ENCODE measurements around the gene DDIT4. TPM values are rescaled to one million over a fixed set of nuclear protein-coding genes. Genes with fewer than 3 reads are reported as not detected.

The DDIT4 gene
- total and polyA plus RNA-seq, 9 of the 15 experiments (the other 6 are each of a cell fraction or from before 2014, with no cell fraction given): 8.2 to 675 (median 159) TPM

DNA sequence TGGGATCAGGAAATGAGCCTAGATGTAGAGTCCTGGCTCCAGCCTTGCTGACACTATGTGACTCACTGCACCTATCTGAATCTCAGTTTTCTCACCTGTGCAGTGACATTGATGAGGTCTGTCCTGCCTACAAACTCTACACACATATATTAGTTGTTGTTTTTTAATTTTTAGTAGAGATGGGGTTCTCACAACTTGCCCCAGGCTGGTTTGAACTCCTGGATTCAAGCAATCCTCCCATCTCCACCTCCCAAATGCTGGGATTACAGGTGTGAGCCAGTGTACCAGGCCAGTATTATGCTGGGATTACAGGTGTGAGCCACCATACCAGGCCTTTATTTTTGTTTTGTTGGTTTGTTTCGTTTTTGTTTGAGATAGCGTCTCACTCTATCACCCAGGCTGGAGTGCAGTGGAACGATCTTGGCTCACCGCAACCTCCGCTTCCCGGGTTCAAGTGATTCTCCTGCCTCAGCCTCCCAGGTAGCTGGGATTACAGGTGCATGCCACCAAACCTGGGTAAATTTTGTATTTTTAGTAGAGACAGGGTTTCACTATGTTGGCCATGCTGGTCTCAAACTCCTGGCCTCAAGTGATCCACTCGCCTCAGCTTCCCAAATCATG is 11.8 kb upstream of the DDIT4 start (continued):
- TF ChIP-seq, protein P1, sequence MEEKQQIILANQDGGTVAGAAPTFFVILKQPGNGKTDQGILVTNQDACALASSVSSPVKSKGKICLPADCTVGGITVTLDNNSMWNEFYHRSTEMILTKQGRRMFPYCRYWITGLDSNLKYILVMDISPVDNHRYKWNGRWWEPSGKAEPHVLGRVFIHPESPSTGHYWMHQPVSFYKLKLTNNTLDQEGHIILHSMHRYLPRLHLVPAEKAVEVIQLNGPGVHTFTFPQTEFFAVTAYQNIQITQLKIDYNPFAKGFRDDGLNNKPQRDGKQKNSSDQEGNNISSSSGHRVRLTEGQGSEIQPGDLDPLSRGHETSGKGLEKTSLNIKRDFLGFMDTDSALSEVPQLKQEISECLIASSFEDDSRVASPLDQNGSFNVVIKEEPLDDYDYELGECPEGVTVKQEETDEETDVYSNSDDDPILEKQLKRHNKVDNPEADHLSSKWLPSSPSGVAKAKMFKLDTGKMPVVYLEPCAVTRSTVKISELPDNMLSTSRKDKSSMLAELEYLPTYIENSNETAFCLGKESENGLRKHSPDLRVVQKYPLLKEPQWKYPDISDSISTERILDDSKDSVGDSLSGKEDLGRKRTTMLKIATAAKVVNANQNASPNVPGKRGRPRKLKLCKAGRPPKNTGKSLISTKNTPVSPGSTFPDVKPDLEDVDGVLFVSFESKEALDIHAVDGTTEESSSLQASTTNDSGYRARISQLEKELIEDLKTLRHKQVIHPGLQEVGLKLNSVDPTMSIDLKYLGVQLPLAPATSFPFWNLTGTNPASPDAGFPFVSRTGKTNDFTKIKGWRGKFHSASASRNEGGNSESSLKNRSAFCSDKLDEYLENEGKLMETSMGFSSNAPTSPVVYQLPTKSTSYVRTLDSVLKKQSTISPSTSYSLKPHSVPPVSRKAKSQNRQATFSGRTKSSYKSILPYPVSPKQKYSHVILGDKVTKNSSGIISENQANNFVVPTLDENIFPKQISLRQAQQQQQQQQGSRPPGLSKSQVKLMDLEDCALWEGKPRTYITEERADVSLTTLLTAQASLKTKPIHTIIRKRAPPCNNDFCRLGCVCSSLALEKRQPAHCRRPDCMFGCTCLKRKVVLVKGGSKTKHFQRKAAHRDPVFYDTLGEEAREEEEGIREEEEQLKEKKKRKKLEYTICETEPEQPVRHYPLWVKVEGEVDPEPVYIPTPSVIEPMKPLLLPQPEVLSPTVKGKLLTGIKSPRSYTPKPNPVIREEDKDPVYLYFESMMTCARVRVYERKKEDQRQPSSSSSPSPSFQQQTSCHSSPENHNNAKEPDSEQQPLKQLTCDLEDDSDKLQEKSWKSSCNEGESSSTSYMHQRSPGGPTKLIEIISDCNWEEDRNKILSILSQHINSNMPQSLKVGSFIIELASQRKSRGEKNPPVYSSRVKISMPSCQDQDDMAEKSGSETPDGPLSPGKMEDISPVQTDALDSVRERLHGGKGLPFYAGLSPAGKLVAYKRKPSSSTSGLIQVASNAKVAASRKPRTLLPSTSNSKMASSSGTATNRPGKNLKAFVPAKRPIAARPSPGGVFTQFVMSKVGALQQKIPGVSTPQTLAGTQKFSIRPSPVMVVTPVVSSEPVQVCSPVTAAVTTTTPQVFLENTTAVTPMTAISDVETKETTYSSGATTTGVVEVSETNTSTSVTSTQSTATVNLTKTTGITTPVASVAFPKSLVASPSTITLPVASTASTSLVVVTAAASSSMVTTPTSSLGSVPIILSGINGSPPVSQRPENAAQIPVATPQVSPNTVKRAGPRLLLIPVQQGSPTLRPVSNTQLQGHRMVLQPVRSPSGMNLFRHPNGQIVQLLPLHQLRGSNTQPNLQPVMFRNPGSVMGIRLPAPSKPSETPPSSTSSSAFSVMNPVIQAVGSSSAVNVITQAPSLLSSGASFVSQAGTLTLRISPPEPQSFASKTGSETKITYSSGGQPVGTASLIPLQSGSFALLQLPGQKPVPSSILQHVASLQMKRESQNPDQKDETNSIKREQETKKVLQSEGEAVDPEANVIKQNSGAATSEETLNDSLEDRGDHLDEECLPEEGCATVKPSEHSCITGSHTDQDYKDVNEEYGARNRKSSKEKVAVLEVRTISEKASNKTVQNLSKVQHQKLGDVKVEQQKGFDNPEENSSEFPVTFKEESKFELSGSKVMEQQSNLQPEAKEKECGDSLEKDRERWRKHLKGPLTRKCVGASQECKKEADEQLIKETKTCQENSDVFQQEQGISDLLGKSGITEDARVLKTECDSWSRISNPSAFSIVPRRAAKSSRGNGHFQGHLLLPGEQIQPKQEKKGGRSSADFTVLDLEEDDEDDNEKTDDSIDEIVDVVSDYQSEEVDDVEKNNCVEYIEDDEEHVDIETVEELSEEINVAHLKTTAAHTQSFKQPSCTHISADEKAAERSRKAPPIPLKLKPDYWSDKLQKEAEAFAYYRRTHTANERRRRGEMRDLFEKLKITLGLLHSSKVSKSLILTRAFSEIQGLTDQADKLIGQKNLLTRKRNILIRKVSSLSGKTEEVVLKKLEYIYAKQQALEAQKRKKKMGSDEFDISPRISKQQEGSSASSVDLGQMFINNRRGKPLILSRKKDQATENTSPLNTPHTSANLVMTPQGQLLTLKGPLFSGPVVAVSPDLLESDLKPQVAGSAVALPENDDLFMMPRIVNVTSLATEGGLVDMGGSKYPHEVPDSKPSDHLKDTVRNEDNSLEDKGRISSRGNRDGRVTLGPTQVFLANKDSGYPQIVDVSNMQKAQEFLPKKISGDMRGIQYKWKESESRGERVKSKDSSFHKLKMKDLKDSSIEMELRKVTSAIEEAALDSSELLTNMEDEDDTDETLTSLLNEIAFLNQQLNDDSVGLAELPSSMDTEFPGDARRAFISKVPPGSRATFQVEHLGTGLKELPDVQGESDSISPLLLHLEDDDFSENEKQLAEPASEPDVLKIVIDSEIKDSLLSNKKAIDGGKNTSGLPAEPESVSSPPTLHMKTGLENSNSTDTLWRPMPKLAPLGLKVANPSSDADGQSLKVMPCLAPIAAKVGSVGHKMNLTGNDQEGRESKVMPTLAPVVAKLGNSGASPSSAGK (IDR thresholded peaks at IDR 0.05): 0 out of 2 replicates have a peak, but pooled peaks have one; percentile 29
- 0 out of 2 replicates have a peak, but pooled peaks have one; percentile 37 for TF ChIP-seq ZNF76 (CRISPR knock-in tag; IDR thresholded peaks at IDR 0.05; ENCODE audit: borderline replicate concordance)
- TF ChIP-seq, protein P2, sequence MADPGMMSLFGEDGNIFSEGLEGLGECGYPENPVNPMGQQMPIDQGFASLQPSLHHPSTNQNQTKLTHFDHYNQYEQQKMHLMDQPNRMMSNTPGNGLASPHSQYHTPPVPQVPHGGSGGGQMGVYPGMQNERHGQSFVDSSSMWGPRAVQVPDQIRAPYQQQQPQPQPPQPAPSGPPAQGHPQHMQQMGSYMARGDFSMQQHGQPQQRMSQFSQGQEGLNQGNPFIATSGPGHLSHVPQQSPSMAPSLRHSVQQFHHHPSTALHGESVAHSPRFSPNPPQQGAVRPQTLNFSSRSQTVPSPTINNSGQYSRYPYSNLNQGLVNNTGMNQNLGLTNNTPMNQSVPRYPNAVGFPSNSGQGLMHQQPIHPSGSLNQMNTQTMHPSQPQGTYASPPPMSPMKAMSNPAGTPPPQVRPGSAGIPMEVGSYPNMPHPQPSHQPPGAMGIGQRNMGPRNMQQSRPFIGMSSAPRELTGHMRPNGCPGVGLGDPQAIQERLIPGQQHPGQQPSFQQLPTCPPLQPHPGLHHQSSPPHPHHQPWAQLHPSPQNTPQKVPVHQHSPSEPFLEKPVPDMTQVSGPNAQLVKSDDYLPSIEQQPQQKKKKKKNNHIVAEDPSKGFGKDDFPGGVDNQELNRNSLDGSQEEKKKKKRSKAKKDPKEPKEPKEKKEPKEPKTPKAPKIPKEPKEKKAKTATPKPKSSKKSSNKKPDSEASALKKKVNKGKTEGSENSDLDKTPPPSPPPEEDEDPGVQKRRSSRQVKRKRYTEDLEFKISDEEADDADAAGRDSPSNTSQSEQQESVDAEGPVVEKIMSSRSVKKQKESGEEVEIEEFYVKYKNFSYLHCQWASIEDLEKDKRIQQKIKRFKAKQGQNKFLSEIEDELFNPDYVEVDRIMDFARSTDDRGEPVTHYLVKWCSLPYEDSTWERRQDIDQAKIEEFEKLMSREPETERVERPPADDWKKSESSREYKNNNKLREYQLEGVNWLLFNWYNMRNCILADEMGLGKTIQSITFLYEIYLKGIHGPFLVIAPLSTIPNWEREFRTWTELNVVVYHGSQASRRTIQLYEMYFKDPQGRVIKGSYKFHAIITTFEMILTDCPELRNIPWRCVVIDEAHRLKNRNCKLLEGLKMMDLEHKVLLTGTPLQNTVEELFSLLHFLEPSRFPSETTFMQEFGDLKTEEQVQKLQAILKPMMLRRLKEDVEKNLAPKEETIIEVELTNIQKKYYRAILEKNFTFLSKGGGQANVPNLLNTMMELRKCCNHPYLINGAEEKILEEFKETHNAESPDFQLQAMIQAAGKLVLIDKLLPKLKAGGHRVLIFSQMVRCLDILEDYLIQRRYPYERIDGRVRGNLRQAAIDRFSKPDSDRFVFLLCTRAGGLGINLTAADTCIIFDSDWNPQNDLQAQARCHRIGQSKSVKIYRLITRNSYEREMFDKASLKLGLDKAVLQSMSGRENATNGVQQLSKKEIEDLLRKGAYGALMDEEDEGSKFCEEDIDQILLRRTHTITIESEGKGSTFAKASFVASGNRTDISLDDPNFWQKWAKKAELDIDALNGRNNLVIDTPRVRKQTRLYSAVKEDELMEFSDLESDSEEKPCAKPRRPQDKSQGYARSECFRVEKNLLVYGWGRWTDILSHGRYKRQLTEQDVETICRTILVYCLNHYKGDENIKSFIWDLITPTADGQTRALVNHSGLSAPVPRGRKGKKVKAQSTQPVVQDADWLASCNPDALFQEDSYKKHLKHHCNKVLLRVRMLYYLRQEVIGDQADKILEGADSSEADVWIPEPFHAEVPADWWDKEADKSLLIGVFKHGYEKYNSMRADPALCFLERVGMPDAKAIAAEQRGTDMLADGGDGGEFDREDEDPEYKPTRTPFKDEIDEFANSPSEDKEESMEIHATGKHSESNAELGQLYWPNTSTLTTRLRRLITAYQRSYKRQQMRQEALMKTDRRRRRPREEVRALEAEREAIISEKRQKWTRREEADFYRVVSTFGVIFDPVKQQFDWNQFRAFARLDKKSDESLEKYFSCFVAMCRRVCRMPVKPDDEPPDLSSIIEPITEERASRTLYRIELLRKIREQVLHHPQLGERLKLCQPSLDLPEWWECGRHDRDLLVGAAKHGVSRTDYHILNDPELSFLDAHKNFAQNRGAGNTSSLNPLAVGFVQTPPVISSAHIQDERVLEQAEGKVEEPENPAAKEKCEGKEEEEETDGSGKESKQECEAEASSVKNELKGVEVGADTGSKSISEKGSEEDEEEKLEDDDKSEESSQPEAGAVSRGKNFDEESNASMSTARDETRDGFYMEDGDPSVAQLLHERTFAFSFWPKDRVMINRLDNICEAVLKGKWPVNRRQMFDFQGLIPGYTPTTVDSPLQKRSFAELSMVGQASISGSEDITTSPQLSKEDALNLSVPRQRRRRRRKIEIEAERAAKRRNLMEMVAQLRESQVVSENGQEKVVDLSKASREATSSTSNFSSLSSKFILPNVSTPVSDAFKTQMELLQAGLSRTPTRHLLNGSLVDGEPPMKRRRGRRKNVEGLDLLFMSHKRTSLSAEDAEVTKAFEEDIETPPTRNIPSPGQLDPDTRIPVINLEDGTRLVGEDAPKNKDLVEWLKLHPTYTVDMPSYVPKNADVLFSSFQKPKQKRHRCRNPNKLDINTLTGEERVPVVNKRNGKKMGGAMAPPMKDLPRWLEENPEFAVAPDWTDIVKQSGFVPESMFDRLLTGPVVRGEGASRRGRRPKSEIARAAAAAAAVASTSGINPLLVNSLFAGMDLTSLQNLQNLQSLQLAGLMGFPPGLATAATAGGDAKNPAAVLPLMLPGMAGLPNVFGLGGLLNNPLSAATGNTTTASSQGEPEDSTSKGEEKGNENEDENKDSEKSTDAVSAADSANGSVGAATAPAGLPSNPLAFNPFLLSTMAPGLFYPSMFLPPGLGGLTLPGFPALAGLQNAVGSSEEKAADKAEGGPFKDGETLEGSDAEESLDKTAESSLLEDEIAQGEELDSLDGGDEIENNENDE (IDR thresholded peaks at IDR 0.05; ENCODE audit: low read depth, low read length): no peak
